KG1 (cell line): ENCODE measurements around the gene ANKRD1.

Experiments
- DNase-seq: peaks from one replicate; lab custom pipeline; 2025; lab: John Stamatoyannopoulos, UW

ANKRD1 gene

GRCh38 chr10:90935581-90936275, 14.8 kb upstream of the ANKRD1 start:
- DNase-seq, result no peak

- no peak for DNase-seq
Observed at GRCh38 chr10:90930971-90931871, 10.3 kb upstream of the ANKRD1 start.

- DNase-seq, result no peak
Observed at GRCh38 chr10:90930070-90930837, 9.4 kb upstream of the ANKRD1 start.

- no peak for DNase-seq
Observed at GRCh38 chr10:90929179-90929578, 8.3 kb upstream of the ANKRD1 start.

- no peak for DNase-seq
Observed at GRCh38 chr10:90927293-90927692, 6.4 kb upstream of the ANKRD1 start.

- DNase-seq, result no peak
Observed at GRCh38 chr10:90925079-90926029, 4.5 kb upstream of the ANKRD1 start.

GRCh38 chr10:90924552-90924951, 3.7 kb upstream of the ANKRD1 start:
- DNase-seq, result no peak

- DNase-seq, result no peak
Observed at GRCh38 chr10:90923111-90923731, 2.3 kb upstream of the ANKRD1 start.

DNA sequence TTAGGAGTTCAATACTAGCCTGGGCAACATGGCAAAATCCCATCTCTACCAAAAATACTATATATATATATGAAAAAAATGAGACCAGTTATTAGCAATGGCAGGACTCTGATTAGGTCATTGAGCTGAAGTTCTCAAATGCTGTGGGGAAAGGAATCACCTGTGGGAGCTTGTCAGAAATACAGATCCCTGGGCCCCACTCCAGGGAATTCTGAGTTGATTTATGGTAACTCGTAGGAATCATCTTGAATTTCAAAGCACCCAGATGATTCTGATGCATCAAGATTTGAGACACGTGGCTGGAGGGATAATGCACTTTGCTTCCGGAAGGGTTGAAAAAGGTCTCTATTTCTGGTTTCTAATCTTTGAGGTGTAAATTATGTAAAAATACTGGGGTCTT, 1.0 kb upstream of the ANKRD1 start:
- DNase-seq, result no peak

DNA sequence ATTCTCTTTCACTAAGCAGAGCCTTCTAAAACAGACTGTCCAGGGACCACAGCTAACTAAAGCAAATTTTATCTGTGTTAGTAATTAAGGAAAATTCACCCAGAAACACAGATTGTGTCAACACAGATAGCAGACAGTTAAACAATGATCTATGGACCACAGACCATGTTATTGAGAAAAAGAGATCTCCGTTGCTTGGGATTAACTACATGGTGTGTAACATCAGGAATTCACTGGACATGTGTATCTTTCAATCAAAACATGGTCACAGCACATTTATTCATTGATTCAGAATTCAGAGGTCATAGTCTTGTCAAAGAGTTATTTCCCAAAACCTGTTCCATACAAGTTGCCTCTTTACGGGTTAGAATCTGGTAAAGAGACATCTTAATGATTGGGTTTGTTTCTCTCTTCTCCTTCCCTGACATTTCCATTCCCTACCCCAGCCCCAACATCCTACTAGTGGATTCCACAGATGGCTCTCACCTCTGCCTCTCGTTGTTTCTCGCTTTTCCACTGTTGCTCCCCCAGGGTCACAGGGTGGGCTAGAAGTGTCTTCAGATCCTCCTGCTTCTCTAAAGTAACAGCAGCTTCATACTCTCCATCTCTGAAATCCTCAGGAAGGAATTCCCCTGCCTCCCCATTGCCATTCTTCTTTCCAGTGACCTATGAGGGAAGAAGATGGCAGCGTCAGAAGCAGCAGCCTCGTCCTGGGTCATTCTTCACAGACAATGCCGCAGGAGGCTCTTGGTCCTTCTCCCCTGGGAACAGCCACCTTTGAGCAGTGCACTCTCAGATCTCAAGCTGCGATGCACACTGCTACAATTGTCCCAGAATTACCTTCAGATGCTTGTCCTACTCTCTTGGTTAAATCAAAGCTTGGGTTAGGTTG, 958 bp downstream of the ANKRD1 start:
- no peak for DNase-seq

DNA sequence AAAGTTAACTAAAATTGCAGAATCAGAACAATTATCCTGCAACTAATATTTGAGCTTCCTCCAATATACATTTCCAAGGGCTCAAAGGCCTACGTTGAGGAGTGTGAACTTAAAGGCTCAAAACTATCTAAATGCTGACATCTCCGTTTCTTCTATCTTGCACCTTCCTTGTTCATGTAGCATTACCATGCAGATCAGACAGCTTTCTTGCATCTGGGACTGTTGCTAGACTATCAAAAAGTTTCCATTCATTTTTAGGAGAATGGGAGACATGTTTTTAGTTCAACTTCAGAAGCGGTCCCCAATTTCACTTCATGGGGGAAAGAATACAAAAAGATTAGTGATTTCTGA, 2.9 kb downstream of the ANKRD1 start:
- no peak for DNase-seq

DNA sequence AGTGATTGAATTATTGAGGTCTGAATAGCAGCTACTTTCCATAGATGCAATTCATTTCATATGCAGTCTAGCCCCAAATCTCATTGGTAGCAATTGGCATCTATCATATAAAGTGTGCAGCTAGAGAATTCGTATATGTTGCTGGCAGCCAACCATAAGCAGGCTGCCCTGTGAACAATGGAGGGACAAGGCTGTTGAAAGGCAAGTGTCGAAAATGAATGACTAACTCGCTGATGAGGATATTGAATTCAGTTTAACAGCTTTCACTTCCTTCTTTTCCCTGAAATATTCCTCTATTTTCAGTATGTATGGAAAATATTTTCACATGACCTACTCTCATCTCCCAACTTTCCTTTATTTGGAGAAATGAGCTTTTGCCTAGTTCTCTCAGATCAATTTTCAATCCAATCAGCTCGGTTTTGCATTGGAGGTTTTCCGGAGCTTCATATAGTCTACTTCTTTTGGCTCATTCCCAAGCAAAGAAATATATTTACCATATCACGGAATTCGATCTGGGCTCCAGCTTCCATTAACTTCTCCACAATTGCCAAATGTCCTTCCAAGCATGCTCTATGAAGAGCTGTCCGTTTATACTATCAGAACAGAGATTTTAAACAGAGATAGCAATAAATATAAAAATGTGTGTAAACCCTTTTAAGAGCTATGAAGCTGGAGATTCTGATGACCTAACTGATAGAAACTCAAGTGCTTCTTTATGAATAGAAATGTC, 3.5 kb downstream of the ANKRD1 start:
- DNase-seq, result no peak

- no peak for DNase-seq
Observed at GRCh38 chr10:90916392-90917237, 4.3 kb downstream of the ANKRD1 start.

DNA sequence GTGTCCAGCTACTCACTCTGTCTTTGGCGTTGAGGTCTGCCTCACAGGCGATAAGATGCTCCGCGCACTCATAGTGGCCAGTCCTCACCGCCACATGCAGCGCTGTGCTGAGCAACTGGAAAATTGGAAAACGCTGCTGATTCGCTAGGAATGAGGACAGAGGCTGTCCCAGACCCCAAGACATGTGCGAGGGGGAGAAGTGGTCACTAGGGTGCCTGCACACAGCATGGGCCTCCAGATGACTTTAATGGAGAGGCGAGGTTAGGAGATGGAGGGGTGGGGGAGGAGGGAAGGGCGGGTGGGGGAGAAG, 5.2 kb downstream of the ANKRD1 start:
- no peak for DNase-seq

GRCh38 chr10:90914992-90915765, 5.7 kb downstream of the ANKRD1 start:
- DNase-seq, result no peak

DNA sequence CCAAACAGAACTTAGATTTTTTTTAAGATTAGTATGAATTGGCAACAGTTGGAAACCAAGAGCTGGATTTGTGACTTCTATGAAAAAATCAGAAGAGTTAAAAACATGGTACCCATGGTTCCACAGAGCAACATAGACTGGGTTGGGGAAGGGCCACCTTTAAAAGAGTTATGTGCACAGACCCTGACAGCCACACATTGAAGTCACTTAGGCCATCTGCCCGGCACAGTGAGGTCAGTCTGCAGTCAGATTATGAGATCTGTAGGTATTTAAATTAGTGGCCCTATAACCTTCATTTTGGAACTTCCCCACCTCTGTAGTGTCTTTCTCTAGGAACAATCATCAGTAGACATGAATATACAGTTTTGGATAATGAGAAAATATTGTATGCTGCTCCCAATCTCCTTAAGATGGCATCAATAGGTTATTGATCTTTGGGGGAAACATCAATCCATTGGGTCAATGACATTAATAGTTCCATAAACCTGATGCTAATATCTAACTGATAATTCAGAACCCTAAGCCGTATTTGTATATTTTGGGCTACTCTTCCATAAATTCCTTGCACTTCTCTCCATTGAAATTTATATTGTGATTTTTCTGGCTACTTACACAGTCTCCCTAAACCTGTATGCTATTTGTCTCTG, 7.0 kb downstream of the ANKRD1 start:
- DNase-seq, result no peak

GRCh38 chr10:90912854-90913479, 7.9 kb downstream of the ANKRD1 start:
- DNase-seq, result no peak
